Adipose tissue (tissue), 3 donors: ENCODE results near the gene PLAAT4. TPM values are rescaled to one million over a fixed set of nuclear protein-coding genes. Genes with fewer than 3 reads are reported as not detected.
"Not testable (repeated sequence)": the region's sequence is repeated elsewhere in the genome, so short reads cannot be mapped to it uniquely, and the experiment has no call there.

Experiments used
- H3K27ac ChIP-seq: one replicate; pipeline ENCODE4 v1.5.1; 2013; ENCODE audit warnings: low read depth, low read length
- WGBS, 3 donors: extraction: QIAGEN DNeasy Blood & Tissue Kit; methylation state at CpG; one replicate each; pipeline ENCODE4 v1.1.7; 2013; 5-methylcytosine and 5-hydroxymethylcytosine counted together
- polyA plus RNA-seq, 3 donors: library from polyadenylated mRNA; stranded (reverse); fragments of 200-250 nt; gene quantifications; one replicate each; pipeline ENCODE4 v1.2.3, GENCODE V29; 2013
- donor health status: healthy with polysubstance abuse.
- donor health status: Bipolar disorder and iron deficiency.
- donor health status: healthy.

Gene PLAAT4
- polyA plus RNA-seq, 3 donors = 7.7 to 53.9 (median 20.1) TPM

- H3K27ac ChIP-seq = no peak overlapping the region
- WGBS, 3 donors = 94 to 95% (median 95%) methylated on average over 7 of the region's 7 CpGs
These were observed 22.0 kb downstream of the PLAAT4 start for GRCh38 chr11:63558459-63559157.

GRCh38 chr11:63560506-63561180 lies 24.0 kb downstream of the PLAAT4 start:
- 54 to 78% (median 61%) methylated on average over 7 of the region's 7 CpGs for WGBS, 3 donors
- no peak overlapping the region for H3K27ac ChIP-seq

- no peak within 1 kb of the TSS for H3K27ac ChIP-seq
- WGBS, 3 donors = 89 to 95% (median 92%) methylated on average over 13 of the region's 13 CpGs
These were observed 26.8 kb downstream of the PLAAT4 start, which contains the start of gene PLAAT2 for GRCh38 chr11:63563201-63564055. PLAAT2 (minus strand) TSS chr11:63563379; CDS start chr11:63563324, 55 bp downstream.

- WGBS, 3 donors = 77 to 81% (median 79%) methylated on average over 7 of the region's 7 CpGs
- H3K27ac ChIP-seq = no peak overlapping the region
These were observed 27.6 kb downstream of the PLAAT4 start for GRCh38 chr11:63564056-63564774.

GRCh38 chr11:63564784-63565350 lies 28.3 kb downstream of the PLAAT4 start:
- 81 to 87% (median 84%) methylated on average over 4 of the region's 4 CpGs for WGBS, 3 donors
- no peak overlapping the region for H3K27ac ChIP-seq

- H3K27ac ChIP-seq = no peak overlapping the region
- 33 to 45% (median 36%) methylated on average over 5 of the region's 5 CpGs for WGBS, 3 donors
These were observed 30.6 kb downstream of the PLAAT4 start for GRCh38 chr11:63567044-63567840.

- 95 to 96% (median 95%) methylated on average over 3 of the region's 3 CpGs for WGBS, 3 donors
These were observed 33.0 kb downstream of the PLAAT4 start for GRCh38 chr11:63569570-63569969.

GRCh38 chr11:63572026-63572688 lies 35.5 kb downstream of the PLAAT4 start:
- 34 to 54% (median 46%) methylated on average over 3 of the region's 3 CpGs for WGBS, 3 donors
- no peak overlapping the region for H3K27ac ChIP-seq

More at GRCh38 chr11:63569570-63569969, 33.0 kb downstream of the PLAAT4 start:
- H3K27ac ChIP-seq = no peak overlapping the region

- no peak overlapping the region for H3K27ac ChIP-seq
- 32 to 61% (median 34%) methylated on average over 15 of the region's 15 CpGs for WGBS, 3 donors
These were observed 37.6 kb downstream of the PLAAT4 start for GRCh38 chr11:63573881-63574855.

- H3K27ac ChIP-seq = no peak overlapping the region
- 45 to 72% (median 52%) methylated on average over 10 of the region's 10 CpGs for WGBS, 3 donors
These were observed 38.4 kb downstream of the PLAAT4 start for GRCh38 chr11:63574856-63575602.

- WGBS, 3 donors = 80 to 94% (median 85%) methylated on average over 2 of the region's 3 CpGs
- H3K27ac ChIP-seq = not testable (repeated sequence)
These were observed 42.3 kb downstream of the PLAAT4 start for GRCh38 chr11:63578882-63579281.

- not testable (repeated sequence) for H3K27ac ChIP-seq
These were observed 44.6 kb downstream of the PLAAT4 start for GRCh38 chr11:63581224-63581623.

GRCh38 chr11:63583357-63583677 lies 46.7 kb downstream of the PLAAT4 start:
- H3K27ac ChIP-seq = no peak overlapping the region

More at GRCh38 chr11:63581224-63581623, 44.6 kb downstream of the PLAAT4 start:
- 78 to 88% (median 81%) methylated on average over 7 of the region's 7 CpGs for WGBS, 3 donors

GRCh38 chr11:63586451-63587166 lies 50.0 kb downstream of the PLAAT4 start:
- WGBS, 3 donors = 83 to 95% (median 91%) methylated on average over 6 of the region's 6 CpGs

GRCh38 chr11:63589000-63589399 lies 52.4 kb downstream of the PLAAT4 start:
- WGBS, 3 donors = 51 to 60% (median 51%) methylated on average over 3 of the region's 3 CpGs
- no peak overlapping the region for H3K27ac ChIP-seq

More at GRCh38 chr11:63586451-63587166, 50.0 kb downstream of the PLAAT4 start:
- no peak overlapping the region for H3K27ac ChIP-seq
